Adrenal gland (tissue), 5 donors: ENCODE measurements around the gene SLC44A4.

Source experiments
- POLR2A ChIP-seq, 2 donors: fragments of 450-650 bp; IDR thresholded peaks; one replicate each; pipeline ENCODE4 v1.6.1; 2017; ENCODE audit warnings: antibody characterized with exemption in 2 of 2, mild to moderate bottlenecking in 2 of 2, moderate library complexity in 1 of 2
- TF ChIP-seq, protein P1 (sequence below), 6 experiments: fragments of 450-650 bp in 4 of 6; fragments of 200-600 bp in 2 of 6; sonication (generic) in 1 of 6; IDR thresholded peaks; 1 replicate in 5 of 6; 2 replicates in 1 of 6; pipeline versions ENCODE4 v1.5.1 to v1.8.0; 2016 to 2021; ENCODE audit warnings: antibody characterized with exemption in 6 of 6, mild to moderate bottlenecking in 2 of 6, moderate library complexity in 1 of 6
- donor health status: DM: no; HTN: no; CAD: no.

DNA sequence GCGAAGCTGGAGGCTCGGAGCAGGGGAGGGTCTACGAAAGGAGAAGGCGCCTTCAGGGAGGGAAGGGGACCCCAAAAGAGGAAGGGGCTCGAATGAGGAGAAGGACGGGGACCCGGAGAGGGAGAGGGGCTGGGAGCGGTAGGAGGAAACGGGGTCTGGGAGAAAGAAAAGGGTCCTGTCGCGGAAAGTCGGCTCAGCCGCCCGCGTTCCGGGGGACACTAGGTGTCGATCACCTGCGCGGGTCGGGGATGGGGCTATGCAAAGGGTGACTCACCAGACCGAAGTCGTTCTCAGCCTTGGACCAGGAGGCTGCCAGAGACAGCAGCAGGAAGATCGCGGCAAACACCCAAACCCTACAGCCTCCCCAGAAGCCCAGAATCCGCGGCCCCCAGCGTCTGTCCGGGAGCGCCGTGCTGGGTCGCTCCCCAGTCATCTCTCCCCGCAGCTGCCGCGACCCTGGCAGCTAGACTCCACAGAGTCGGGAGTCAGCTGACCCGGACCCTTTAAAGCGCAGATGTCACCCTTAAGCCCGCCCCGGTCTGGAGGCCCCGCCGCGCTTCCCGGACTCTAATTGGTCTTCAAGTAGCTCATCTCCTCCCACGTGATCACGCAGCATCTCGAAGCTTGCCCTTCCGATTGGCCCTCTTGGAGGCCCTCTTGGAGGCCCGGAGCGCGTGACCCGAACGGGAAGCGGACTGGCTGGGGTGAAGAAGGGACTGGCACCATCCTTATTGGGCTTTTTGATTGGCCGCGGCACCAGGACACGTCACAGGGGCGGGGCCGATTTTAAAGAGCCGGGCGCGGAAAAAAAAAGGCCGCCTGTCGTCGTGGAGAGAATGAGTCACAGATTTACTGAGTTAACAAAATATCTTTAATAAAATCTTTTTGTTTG, 16.2 kb downstream of the SLC44A4 start, which contains the start of gene NEU1:
- TF ChIP-seq, protein P1, sequence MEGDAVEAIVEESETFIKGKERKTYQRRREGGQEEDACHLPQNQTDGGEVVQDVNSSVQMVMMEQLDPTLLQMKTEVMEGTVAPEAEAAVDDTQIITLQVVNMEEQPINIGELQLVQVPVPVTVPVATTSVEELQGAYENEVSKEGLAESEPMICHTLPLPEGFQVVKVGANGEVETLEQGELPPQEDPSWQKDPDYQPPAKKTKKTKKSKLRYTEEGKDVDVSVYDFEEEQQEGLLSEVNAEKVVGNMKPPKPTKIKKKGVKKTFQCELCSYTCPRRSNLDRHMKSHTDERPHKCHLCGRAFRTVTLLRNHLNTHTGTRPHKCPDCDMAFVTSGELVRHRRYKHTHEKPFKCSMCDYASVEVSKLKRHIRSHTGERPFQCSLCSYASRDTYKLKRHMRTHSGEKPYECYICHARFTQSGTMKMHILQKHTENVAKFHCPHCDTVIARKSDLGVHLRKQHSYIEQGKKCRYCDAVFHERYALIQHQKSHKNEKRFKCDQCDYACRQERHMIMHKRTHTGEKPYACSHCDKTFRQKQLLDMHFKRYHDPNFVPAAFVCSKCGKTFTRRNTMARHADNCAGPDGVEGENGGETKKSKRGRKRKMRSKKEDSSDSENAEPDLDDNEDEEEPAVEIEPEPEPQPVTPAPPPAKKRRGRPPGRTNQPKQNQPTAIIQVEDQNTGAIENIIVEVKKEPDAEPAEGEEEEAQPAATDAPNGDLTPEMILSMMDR (IDR thresholded peaks at IDR 0.05) = no peak
- peak; percentile 97 to 99 for TF ChIP-seq POLR2A (IDR thresholded peaks at IDR 0.05)
